HCT116 (cell line): Measurements from ENCODE around the gene UCK1.

ENCODE experiments used
- CTCF ChIP-seq, 3 experiments: fragments of 200-600 bp in 1 of 3; sonication (generic) in 1 of 3; IDR thresholded peaks in 2 of 3; conservative IDR thresholded peaks in 1 of 3; 2 replicates each; pipeline ENCODE4 v1.5.1; 2012 to 2017; ENCODE audit warnings: low read depth in 2 of 3, low read length in 2 of 3, antibody characterized with exemption in 1 of 3, borderline replicate concordance in 1 of 3, control low read depth in 1 of 3, mild to moderate bottlenecking in 1 of 3, mixed read lengths in 1 of 3, mixed run types in 1 of 3, moderate library complexity in 1 of 3; ENCODE audit not compliant: insufficient read depth in 1 of 3
- EZH2phosphoT487 ChIP-seq: fragments of 200-600 bp; IDR thresholded peaks from 2 replicates; pipeline ENCODE4 v1.6.1; 2018; ENCODE audit warnings: antibody characterized with exemption, borderline replicate concordance
- MAX ChIP-seq: IDR thresholded peaks from 2 replicates; pipeline ENCODE4 v1.6.1; 2012
- POLR2A ChIP-seq: IDR thresholded peaks from 2 replicates; pipeline ENCODE4 v1.7.0; 2011; ENCODE audit warnings: borderline replicate concordance; ENCODE audit not compliant: insufficient read depth, insufficient read length; ENCODE audit errors: extremely low read depth
- SP1 ChIP-seq: IDR thresholded peaks from 2 replicates; pipeline ENCODE4 v1.6.1; 2012; ENCODE audit warnings: low read depth
- TCF7L2 ChIP-seq: IDR thresholded peaks from 2 replicates; pipeline ENCODE4 v1.7.0; 2011; ENCODE audit warnings: borderline replicate concordance, inconsistent platforms; ENCODE audit not compliant: insufficient read depth, insufficient read length; ENCODE audit errors: extremely low read depth
- YY1 ChIP-seq: IDR thresholded peaks from 2 replicates; pipeline ENCODE4 v1.6.1; 2011; ENCODE audit warnings: low read length, low read depth, moderate library complexity, mild to moderate bottlenecking; ENCODE audit not compliant: insufficient replicate concordance; ENCODE audit errors: extremely low read depth
- ZBTB33 ChIP-seq: IDR thresholded peaks from 2 replicates; pipeline ENCODE4 v1.6.1; 2011; ENCODE audit warnings: mild to moderate bottlenecking, low read length, moderate library complexity; ENCODE audit not compliant: insufficient replicate concordance; ENCODE audit errors: extremely low read depth

GRCh38 chr9:131475111-131475955, 55.7 kb downstream of the UCK1 start:
- no peak for TF ChIP-seq ZBTB33
- TF ChIP-seq CTCF (IDR thresholded peaks at IDR 0.05 in 2 of 3, conservative IDR thresholded peaks at IDR 0.05 in 1 of 3; ENCODE audit: borderline replicate concordance in 1 of 3, insufficient read depth in 1 of 3, low read depth in 2 of 3, low read length in 2 of 3), result no peak
- no peak for TF ChIP-seq YY1
- no peak for TF ChIP-seq POLR2A
- no peak for TF ChIP-seq SP1
- TF ChIP-seq EZH2phosphoT487, result no peak
- TF ChIP-seq MAX, result no peak
- TF ChIP-seq TCF7L2, result no peak
